Upper lobe of right lung (tissue), 1 donor: Measurements from ENCODE around the gene MYO5A. TPM values are rescaled to one million over a fixed set of nuclear protein-coding genes. Genes with fewer than 3 reads are reported as not detected.
A peak's percentile ranks its signal among the peaks of the same experiment; 100 is the strongest.
"Not testable (repeated sequence)": the region's sequence is repeated elsewhere in the genome, so short reads cannot be mapped to it uniquely, and the experiment has no call there.

ENCODE experiments used
- ATAC-seq: fragments of 200-7000 bp; cut with Tn5 transposase; one replicate; pipeline ENCODE4 v1.9.1; 2020; ENCODE audit warnings: mild to moderate bottlenecking, moderate library complexity
- DNase-seq: peaks from one replicate; pipeline ENCODE4 v3.0.0-alpha.2; 2020
- H3K27ac ChIP-seq: fragments of 200-600 bp; one replicate; pipeline ENCODE4 v1.8.0; 2022
- H3K27me3 ChIP-seq: fragments of 200-600 bp; one replicate; pipeline ENCODE4 v1.8.0; 2022; ENCODE audit warnings: mild to moderate bottlenecking
- H3K36me3 ChIP-seq: fragments of 200-600 bp; one replicate; pipeline ENCODE4 v1.8.0; 2022
- H3K4me1 ChIP-seq: fragments of 200-600 bp; one replicate; pipeline ENCODE4 v1.8.0; 2022
- H3K4me3 ChIP-seq: fragments of 200-600 bp; one replicate; pipeline ENCODE4 v1.8.0; 2022; ENCODE audit warnings: mild to moderate bottlenecking
- H3K9me3 ChIP-seq: fragments of 200-600 bp; one replicate; pipeline ENCODE4 v1.8.0; 2022
- CTCF ChIP-seq: fragments of 200-600 bp; IDR thresholded peaks from one replicate; pipeline ENCODE4 v1.8.0; 2022; ENCODE audit warnings: antibody characterized with exemption
- intact Hi-C: fragments of 100-400 bp; cut with DNase I; formaldehyde crosslinking; loops from one replicate; pipeline ENCODE4 v1.11.0; 2022
- total RNA-seq: library from RNA; stranded (reverse); fragmentation: NEBNext Ultra II Directional; extraction: Animal tissue kit (Norgen Biotek cat#: 25700); gene quantifications from one replicate; pipeline ENCODE4 v1.2.1, GENCODE V29; 2021
- donor health status: DM: no; HTN: yes; CAD: no; lungs with severe emphysema.

MYO5A gene
- total RNA-seq, 1 donor from 2014 or later: 26.0 TPM

DNA sequence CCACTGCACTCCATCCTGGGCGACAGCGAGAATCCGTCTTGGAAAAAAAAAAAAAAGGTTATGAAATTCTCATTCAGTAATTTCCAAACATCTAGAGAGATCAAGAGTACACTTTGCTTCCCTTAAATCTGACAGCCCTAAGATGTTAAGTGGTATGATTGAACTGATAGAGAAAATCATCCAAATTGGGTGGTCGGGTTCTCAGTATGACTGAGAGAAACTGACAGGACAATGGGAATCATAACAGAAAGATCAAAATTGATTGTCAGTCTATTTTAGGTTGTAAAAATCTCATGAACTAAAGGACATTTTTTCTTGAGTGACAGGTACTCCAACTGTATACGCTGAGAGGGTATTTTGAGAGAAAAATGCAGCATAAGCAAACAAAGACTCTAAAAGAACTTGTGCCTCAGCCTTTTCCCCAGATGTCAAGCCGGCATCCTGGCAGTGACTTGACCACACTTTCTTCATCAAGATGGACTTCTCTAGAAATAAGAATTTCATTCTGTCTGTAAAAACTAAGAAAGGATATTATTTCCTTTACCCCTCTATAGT is 65.8 kb downstream of the MYO5A start:
- TF ChIP-seq CTCF: no peak
- no peak for ATAC-seq
- H3K27ac ChIP-seq: no peak overlapping the region
- H3K9me3 ChIP-seq: no peaks in the 10 kb centered on the region
- no peak overlapping the region for H3K4me3 ChIP-seq
- H3K27me3 ChIP-seq: no peaks in the 10 kb centered on the region
- no peaks in the 10 kb centered on the region for H3K36me3 ChIP-seq
- DNase-seq: no peak
- H3K4me1 ChIP-seq: peaks cover 5% of the 10 kb centered on the region
- intact Hi-C loops: no loop called here

GRCh38 chr15:52459701-52460100 is 69.0 kb downstream of the MYO5A start:
- intact Hi-C loops, H3K27me3 ChIP-seq, DNase-seq, H3K4me1 ChIP-seq, H3K4me3 ChIP-seq, H3K36me3 ChIP-seq, ATAC-seq, H3K27ac ChIP-seq, H3K9me3 ChIP-seq: not testable (repeated sequence)

DNA sequence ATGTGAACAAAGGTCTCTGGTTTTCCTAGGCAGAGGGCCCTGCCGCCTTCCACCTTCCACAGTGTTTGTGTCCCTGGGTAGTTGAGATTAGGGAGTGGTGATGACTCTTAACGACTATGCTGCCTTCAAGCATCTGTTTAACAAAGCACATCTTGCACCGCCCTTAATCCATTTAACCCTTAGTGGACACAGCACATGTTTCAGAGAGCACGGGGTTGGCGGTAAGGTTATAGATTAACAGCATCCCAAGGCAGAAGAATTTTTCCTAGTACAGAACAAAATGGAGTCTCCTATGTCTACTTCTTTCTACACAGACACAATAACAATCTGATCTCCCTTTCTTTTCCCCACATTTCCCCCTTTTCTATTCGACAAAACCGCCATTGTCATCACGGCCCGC is 69.4 kb downstream of the MYO5A start:
- DNase-seq, H3K27me3 ChIP-seq, H3K4me3 ChIP-seq, ATAC-seq, H3K9me3 ChIP-seq, intact Hi-C loops, H3K27ac ChIP-seq, H3K4me1 ChIP-seq, H3K36me3 ChIP-seq: not testable (repeated sequence)

GRCh38 chr15:52448011-52448890 is 80.4 kb downstream of the MYO5A start:
- Histone ChIP-seq H3K27ac (no peak overlapping the region), H3K36me3 (no peaks in the 10 kb centered on the region), H3K27me3 (no peaks in the 10 kb centered on the region), H3K4me3 (no peak overlapping the region), H3K9me3 (no peaks in the 10 kb centered on the region), H3K4me1 (peaks cover 5% of the 10 kb centered on the region)
- ATAC-seq (no peak), DNase-seq (no peak)
- no peak for TF ChIP-seq CTCF
- intact Hi-C loops: no loop called here

- Histone ChIP-seq H3K9me3 (no peaks in the 10 kb centered on the region), H3K36me3 (no peaks in the 10 kb centered on the region), H3K27ac (no peak overlapping the region), H3K4me3 (no peak overlapping the region), H3K27me3 (no peaks in the 10 kb centered on the region), H3K4me1 (peaks cover 9% of the 10 kb centered on the region)
- intact Hi-C loops: no loop called here
- DNase-seq (no peak), ATAC-seq (no peak)
- no peak for TF ChIP-seq CTCF
Measured at GRCh38 chr15:52445954-52446353, 82.7 kb downstream of the MYO5A start.

- no peak for TF ChIP-seq CTCF
- Histone ChIP-seq H3K4me3 (no peak overlapping the region), H3K36me3 (no peaks in the 10 kb centered on the region), H3K4me1 (peaks cover 9% of the 10 kb centered on the region), H3K9me3 (no peaks in the 10 kb centered on the region), H3K27me3 (no peaks in the 10 kb centered on the region), H3K27ac (no peak overlapping the region)
- intact Hi-C loops: no loop called here
- DNase-seq (no peak), ATAC-seq (peak; percentile 61)
Measured at GRCh38 chr15:52445553-52445952, 83.1 kb downstream of the MYO5A start.

DNA sequence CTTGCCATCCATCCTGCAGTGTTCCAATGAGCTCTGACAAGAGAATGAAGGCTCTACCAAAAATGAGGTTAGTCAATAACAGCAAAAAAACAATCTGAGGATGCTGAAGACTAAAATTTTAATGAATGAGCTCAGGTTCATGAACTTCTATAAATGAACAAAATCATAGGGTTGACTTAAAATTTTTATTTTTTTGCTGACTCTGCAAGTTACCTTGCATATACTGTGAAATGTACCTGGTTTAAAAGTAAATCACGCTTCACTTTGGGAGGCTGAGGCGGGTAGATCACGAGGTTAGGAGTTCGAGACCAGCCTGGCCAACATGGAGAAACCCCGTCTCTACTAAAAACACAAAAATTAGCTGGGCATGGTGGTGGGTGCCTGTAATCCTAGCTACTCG is 85.5 kb downstream of the MYO5A start:
- H3K27ac ChIP-seq, ATAC-seq, H3K27me3 ChIP-seq, intact Hi-C loops, H3K36me3 ChIP-seq, H3K4me1 ChIP-seq, H3K4me3 ChIP-seq, DNase-seq, H3K9me3 ChIP-seq: not testable (repeated sequence)
